Stimulated activated CD8-positive, alpha-beta memory T cell treated with anti-CD3 and anti-CD28 coated beads, Interleukin-7, amount 100 ng/mL, for 48 hours (primary cell): ENCODE data around the gene ARSG.
"Not testable (repeated sequence)": the region's sequence is repeated elsewhere in the genome, so short reads cannot be mapped to it uniquely, and the experiment has no call there.

Experiments
- DNase-seq, 2 donors: peaks; one replicate each; pipeline ENCODE4 v3.0.0-alpha.2; 2020; ENCODE audit warnings: low read depth in 1 of 2; ENCODE audit errors: extremely low read depth in 1 of 2

The ARSG gene

GRCh38 chr17:68302666-68303065 lies 11.4 kb downstream of the ARSG start:
- DNase-seq = no peak

GRCh38 chr17:68304706-68305105 lies 13.4 kb downstream of the ARSG start:
- no peak for DNase-seq

GRCh38 chr17:68305142-68305541 lies 13.8 kb downstream of the ARSG start:
- DNase-seq = no peak

GRCh38 chr17:68306819-68307218 lies 15.5 kb downstream of the ARSG start:
- DNase-seq = no peak

- DNase-seq = no peak
These were observed 16.1 kb downstream of the ARSG start for GRCh38 chr17:68307443-68307842.

- DNase-seq = not testable (repeated sequence)
These were observed 17.2 kb downstream of the ARSG start for GRCh38 chr17:68308486-68308885.

GRCh38 chr17:68309066-68309670 lies 17.9 kb downstream of the ARSG start:
- not testable (repeated sequence) for DNase-seq

GRCh38 chr17:68310152-68310551 lies 18.9 kb downstream of the ARSG start:
- no peak for DNase-seq

- no peak for DNase-seq
These were observed 23.7 kb downstream of the ARSG start for GRCh38 chr17:68314916-68315535.

GRCh38 chr17:68315930-68316329 lies 24.6 kb downstream of the ARSG start:
- no peak for DNase-seq

GRCh38 chr17:68317458-68317857 lies 26.2 kb downstream of the ARSG start:
- no peak for DNase-seq

- DNase-seq = no peak
These were observed 27.1 kb downstream of the ARSG start for GRCh38 chr17:68318103-68318991.

- DNase-seq = no peak
These were observed 28.3 kb downstream of the ARSG start for GRCh38 chr17:68319410-68320162.

GRCh38 chr17:68320311-68320865 lies 29.1 kb downstream of the ARSG start:
- DNase-seq = no peak

- DNase-seq = no peak
These were observed 29.8 kb downstream of the ARSG start for GRCh38 chr17:68320943-68321555.

- no peak for DNase-seq
These were observed 30.3 kb downstream of the ARSG start for GRCh38 chr17:68321556-68321954.

GRCh38 chr17:68322630-68323029 lies 31.3 kb downstream of the ARSG start:
- DNase-seq = no peak

GRCh38 chr17:68324114-68324513 lies 32.8 kb downstream of the ARSG start:
- DNase-seq = no peak

- DNase-seq = no peak
These were observed 33.5 kb downstream of the ARSG start for GRCh38 chr17:68324654-68325336.

- DNase-seq = no peak
These were observed 34.7 kb downstream of the ARSG start for GRCh38 chr17:68325961-68326360.
